GM21825 (cell line): ENCODE measurements around the gene KIF14.

Experiments
- ATAC-seq: cut with Tn5 transposase; IDR thresholded peaks from one replicate; pipeline ENCODE4 v1.9.1; 2021; ENCODE audit warnings: mild to moderate bottlenecking, moderate library complexity; ENCODE audit not compliant: unreplicated experiment

Gene KIF14, protein sequence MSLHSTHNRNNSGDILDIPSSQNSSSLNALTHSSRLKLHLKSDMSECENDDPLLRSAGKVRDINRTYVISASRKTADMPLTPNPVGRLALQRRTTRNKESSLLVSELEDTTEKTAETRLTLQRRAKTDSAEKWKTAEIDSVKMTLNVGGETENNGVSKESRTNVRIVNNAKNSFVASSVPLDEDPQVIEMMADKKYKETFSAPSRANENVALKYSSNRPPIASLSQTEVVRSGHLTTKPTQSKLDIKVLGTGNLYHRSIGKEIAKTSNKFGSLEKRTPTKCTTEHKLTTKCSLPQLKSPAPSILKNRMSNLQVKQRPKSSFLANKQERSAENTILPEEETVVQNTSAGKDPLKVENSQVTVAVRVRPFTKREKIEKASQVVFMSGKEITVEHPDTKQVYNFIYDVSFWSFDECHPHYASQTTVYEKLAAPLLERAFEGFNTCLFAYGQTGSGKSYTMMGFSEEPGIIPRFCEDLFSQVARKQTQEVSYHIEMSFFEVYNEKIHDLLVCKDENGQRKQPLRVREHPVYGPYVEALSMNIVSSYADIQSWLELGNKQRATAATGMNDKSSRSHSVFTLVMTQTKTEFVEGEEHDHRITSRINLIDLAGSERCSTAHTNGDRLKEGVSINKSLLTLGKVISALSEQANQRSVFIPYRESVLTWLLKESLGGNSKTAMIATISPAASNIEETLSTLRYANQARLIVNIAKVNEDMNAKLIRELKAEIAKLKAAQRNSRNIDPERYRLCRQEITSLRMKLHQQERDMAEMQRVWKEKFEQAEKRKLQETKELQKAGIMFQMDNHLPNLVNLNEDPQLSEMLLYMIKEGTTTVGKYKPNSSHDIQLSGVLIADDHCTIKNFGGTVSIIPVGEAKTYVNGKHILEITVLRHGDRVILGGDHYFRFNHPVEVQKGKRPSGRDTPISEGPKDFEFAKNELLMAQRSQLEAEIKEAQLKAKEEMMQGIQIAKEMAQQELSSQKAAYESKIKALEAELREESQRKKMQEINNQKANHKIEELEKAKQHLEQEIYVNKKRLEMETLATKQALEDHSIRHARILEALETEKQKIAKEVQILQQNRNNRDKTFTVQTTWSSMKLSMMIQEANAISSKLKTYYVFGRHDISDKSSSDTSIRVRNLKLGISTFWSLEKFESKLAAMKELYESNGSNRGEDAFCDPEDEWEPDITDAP (N-terminal part only)

DNA sequence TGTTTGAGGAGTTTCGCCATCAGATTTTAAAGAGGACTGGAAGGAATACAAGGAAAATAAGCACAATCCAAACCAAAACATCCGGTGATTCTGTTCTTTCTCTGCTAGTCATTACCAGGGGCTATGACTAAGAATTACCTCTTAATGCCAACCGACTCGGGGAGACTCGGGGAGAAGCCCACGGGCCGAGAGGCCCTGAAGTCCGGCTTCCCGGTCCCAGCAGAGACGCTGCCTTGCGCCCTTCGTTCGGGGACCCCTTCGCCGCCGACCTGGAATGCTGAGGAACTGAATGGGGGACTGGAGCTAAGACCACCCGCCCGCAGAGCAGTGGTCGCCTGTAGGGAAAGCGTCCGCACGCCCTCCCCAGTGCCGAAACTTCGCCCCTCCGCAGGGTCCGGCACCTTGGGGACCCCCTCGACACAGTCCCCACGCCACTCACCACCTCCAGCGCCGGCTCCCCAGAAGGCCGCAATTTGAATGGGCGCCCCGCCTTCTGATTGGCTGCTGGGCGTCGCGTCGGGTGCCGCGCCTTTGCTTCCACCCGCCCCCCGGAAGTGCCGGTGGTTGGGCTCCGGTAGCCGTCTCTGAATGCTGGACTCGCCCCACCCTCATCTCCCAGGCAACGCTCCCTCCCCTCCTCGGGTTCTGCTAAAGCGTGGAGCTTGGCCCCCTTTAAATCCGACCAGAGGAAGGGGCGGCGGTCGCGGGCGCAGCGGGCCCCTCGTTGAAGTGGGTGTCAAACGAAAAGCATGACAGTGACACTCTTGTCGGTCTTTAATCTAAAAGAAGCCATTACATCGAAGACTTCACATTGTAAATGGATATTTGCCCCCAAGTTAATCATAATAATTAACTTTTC is at the start of gene KIF14:
KIF14 (minus strand) TSS at position 479 of the 859 bp plus-strand sequence. CDS start 2,028 bp downstream, outside the sequence.
- peak; percentile 90 for ATAC-seq

DNA sequence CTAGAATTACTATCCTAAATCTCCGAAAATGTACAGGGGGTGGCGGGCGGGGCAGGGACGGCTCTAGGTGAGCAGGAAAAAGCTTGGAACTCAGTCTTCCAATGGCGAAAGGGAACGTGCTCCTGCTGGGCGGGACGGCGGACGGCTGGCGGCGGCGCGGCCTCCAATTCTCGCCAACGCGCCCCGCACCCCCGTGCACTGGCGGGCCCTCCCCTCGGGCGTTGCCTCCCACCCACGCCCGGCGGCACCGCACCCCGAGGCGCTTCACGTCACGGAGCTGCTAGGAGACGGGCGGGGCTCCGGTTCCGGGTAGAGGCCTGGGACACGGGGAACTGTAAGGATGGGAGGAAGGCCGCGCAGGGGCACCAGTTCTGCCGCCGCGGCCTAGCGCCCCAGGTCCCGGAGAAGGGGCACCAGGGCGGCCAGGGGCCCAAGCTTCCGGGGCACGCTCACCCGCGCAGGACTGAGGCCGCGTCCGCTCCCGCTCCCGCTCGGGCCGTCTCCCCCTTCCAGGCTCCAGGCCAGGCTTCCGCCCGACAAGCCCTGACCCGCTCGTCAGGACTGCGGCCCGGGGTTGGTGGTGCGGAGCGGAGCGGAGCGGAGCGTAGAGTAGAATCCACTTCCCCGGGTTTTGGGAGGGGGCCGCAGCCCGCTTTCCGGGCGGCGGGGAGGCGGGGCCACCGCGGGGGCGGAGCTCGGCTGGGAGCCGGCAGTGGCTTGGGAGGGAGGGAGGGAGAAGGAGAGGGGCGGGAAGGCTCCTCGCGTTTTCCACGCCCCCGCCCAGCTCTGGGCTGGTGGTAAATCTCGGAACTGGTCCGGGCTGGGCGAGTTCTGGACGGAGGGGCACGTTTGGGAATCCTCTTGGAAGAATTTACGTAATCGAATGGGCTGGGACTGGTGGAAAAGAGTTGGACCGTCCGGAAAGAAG is 49.0 kb upstream of the KIF14 start, which contains the start of gene DDX59:
DDX59 (minus strand) TSS at position 594 of the 928 bp plus-strand sequence. CDS start 3,167 bp downstream, outside the sequence.
- peak; percentile 75 for ATAC-seq

DNA sequence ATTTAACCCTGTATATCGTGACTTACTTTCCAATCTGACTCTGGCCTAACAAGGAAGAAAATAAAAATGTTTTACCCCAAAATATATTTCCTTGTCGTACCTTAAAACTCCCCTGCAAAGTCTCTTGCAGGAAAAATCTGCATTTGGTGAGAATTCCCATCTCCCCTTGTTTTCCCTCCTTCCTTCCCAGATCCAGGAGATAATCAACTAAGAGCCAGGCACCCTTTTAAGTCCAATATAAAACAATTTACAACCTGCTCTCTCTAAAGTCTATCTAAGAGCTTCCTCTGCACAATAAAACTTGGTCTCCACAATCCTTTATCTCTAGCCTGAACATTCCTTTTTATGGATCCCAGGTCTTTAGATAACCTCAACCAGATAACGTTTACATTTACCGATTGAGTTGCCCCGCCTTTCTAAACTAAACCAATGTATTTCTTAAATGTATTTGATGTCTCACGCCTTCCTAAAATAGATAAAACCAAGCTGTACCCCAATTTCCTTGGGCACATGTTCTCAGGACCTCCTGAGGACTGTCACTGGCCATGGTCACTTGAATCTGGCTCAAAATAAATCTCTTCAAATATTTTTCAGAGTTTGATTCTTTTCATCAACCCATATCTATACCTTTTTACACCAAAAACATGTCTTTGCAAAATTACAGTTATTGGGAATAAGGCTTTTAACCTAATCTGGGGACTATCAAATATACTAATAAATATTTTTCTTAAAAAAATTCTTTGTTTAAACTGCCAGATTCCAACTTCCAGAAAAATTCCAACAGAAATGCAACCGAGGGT is 48.2 kb upstream of the KIF14 start:
- no peak for ATAC-seq

DNA sequence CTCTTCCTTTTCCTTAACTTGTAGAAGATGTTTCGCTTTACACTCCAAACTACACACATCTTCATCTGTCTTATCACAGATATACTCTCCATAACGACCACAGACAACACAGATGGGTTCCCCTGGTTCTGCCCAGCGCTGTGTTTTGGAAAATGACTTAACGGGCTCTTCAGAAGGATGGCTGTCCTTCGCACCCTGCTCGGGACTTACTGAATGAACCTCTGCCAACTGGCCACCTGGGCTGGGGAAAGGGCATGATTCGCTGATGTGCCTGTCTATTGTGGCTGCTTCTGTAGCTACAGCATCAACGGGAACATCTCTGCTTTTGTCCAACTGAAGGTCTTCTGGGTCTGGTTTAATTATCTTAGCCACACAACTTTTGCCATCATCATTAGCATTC is 45.8 kb upstream of the KIF14 start:
- no peak for ATAC-seq

DNA sequence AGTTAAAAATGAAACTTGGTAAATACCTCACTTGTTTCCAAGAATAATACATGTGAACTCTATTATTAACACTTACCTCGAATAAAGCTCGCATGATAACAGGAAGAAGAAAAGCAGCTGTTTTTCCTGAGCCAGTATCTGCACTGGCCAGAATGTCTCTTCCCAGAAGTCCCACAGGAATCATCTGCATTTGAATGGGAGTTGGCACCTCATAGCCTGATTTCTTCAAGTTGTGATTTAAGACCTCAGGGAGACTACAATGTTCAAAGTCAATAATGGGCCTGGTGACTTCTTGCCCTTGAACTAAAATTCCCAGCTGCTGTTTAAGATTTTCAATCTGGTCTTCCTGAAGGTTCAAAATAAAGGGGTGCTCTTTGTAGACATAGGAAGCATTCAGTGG is 45.3 kb upstream of the KIF14 start:
- no peak for ATAC-seq

DNA sequence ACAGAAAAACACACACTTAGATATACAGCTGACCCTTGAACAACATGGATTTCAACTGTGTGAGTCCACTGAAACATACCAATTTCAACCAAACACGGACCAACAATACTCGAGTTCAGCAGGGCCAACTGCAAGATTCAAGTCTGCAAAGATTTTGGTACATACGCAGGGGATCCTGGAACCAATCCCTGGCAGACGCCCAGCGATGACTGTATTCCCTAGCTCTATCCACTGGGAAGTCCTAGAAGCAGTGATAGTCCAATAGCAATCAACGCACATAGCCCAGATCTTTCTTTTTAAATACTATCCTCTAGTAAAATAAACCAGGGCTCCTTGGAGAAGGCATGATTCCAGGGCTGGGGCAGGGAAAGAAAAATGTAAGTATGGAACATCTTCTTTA is 40.2 kb upstream of the KIF14 start:
- no peak for ATAC-seq

DNA sequence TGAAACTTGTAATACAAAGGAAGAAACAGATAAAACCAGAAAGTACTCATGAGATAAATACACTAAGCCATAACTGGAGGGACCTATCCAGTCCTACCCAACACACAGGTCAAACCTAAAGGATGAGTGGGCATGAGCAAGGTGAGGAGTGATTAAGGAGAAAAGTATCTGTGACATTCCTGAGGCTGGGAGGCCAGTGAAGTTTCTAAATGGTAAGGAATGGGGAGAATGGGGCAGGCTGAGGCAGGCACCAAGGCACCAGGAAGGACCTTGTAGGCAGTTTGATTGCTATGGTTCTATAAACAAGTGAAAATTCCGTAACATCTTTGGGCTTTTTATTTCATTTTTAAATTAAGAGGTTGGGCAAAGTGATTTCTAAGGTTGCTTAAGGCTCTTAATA is 38.7 kb upstream of the KIF14 start:
- ATAC-seq, result no peak

DNA sequence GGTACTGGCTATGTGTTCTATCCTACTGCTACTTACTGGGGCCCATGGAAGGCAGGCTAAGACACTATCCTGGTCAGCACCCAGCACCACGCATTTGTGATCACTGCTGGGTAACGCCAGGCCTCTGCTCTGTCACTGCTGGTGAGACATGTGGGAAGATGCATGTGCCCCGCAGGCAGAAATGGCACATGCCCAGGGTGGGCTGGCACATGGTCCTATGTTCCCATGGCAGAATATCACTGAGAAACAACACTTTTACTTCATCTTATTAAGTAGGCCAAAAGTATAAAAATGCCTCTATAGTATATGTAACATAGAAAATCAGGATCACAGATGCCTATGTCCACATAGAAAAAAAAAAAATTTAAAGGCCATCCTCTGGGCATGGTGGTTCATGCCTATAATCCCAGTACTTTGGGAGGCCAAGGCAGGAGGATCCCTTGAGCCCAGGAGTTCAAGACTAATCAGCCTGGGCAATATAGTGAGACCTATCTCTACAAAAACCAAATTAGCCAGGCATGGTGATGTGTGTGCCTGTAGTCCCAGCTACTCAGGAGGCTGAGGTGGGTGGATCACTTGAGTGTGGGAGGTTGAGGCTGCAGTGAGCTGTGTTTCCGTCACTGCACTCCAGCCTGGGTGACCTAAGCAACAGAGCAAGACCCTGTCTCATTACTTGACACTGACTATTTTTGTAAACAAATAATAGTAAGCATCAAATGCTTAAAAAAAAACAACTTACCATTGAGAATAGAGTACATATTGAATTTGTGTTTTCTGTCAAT is 37.7 kb upstream of the KIF14 start:
- no peak for ATAC-seq

DNA sequence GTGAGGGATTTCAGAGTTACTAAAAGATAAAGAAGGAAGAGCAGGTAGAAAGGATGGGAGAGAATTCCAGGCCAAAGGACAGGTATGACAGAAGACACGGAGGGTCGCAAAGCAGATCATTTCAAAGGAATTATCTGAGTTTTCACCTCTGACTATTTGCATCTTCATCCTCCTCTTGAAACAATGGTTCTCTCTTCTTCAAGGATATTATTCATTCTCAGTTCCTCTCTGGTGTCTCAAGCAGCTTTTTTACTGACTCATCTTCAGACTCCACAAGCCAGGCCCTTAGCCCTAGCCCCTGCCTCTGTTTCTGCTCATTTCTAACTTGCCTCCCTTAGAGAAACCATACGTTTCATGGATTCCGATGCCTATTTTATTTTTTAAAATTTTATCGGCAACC is 34.1 kb upstream of the KIF14 start:
- peak; percentile 94 for ATAC-seq

DNA sequence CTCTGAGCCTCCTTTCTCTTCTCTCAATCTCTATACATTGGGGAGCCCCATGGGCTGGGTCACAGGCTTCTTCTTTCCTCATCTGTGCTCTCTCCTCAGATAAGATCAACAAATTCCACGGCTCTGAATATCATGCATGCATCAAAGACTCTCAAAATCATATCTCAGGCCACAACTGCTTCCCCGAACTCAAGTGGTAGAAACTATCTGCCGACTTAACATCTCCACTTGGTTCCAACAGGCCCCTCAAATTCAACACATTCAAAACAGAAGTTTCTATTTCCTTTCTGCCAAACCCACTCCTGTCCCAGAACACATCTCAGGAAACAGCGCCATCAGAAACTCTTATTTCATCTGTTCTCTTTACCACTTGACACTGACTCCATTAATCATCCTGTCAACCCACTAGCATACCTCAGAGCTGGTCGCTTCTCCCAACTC is 32.5 kb upstream of the KIF14 start:
- ATAC-seq, result peak; percentile 32

DNA sequence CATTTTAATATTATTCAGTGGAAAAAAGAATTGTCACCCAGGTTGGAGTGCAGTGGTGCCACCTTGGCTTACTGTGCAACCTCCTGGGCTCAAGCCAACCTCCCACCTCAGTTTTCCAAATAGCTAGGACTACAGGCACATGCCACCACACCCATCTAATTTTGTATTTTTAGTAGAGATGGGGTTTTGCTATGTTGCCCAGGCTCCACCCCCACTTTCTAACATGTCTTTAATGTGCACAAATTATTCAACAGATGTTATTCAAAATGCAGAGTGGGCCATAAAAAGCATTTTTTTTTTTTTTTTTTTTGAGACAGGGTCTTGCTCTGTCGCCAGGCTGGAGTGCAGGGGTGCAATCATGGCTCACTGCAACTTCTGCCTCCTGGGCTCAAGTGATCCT is 31.8 kb upstream of the KIF14 start:
- ATAC-seq, result no peak

DNA sequence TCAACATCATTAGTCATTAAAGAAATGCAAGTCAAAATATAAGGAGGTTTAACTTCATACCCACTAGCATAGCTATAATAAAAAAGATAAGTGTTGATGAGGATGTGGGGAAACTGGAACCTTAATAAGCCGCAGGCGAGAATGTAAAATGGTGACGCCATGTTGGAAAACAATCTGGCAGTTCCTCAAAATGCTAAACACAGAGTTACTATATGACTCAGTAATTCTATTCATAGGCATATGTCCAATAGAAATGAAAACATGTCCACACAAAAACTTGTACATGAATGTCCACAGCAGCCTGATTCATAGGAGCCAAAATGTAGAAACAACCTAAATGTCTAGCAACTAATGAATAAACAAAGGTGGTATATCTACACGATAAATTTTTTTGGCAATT is 26.0 kb upstream of the KIF14 start:
- ATAC-seq, result no peak

DNA sequence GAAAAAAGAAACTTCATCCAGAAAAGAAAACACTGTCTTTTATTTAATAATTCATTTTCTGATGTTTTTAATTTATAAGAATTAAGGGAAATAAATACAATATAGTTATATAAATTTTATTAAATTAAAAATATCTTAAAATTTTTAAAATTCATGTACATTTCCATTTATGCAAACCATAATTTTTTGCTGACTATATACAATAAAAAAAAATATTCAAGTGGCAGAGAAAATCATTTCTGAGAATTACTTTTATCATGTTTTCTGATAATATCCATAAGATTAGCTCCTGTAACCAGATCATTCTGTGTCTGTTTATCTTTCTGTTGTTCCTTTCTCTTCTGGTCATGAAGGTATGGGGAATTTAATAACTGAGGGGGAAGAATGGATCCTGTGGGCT is 23.5 kb upstream of the KIF14 start:
- ATAC-seq, result no peak

DNA sequence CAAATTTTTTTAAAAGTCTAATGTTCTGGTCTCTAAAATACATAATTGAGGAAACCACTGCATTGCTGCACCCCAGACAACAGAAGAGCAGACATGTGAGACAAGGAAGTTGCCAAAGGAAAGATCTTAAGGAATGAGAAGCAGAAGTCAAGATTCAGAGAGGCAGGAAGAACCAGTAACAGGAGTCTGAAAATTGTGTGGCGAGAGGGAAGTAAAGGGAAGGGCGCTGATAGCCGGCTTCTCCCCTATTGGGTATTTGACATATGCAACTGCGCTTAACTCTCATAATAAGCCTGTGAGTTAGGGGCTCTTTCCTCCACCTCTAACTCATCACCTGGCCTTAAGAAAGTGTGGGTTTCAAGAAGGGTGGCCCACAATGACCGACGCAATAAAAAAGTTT is 21.9 kb upstream of the KIF14 start:
- no peak for ATAC-seq

DNA sequence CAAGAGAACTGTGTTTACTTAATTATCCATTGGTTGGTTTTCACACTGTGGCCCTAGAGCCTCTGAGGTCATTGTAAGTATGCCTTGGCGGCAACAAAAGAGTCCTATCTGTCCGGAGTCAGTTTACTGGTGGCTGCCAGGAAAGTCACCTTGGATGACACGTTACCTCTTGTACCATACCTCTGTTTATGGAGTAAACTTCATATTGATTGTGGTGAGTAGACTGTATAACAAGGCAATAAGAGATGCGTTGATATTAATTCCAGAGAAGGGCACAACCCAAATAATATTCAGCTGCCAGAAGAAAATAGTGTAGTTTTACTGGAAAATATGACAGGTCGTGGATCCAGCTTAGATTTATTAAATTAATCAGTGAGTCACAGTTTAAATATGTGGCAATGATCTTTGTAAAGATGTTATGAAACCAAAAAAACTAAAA is 20.4 kb upstream of the KIF14 start:
- ATAC-seq, result no peak

DNA sequence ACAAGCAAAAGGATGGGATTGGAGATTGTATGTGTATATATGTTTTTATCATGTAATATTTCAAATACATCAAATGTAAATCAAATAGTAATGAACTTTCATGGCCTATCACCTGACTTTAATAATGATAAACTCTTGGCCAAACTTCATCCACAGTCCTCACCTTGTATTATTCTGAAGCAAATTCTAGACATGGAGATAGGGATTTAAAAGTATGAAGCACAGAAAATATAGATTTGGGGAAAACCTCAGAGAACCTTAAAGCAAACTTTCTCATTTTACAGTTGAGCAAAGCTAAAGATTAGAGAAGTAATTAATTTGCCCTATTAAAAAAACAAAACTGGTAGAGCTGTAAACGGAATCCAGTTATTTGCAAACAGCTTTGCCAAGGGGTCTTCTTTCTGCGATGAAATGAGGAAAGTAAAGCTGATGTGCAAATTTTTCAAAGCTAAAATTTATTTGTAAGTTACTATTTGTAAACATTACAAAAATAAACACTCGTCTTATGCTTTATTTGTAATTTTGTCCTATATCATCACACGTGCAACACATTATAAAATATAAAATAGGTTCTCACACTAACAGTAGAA is 19.9 kb upstream of the KIF14 start:
- no peak for ATAC-seq

DNA sequence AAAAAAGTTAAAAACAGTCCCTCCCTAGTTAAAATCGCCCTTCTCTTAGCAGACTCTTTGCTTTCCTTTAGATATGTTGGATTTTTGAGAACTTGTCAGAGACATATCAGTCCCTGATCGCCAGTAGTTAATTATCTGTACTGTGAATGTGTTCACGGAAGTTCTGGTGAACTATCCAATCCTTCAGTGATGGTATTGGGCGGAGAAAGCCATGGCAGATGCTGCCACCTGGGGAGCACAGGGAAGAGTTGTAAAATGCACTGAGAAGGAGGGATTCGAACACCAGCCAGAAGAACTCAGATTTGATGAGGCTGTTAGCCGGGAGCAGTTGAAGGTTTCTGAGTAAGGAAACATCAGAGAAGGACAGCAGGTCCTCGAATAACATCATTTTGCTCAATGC is 17.5 kb upstream of the KIF14 start:
- no peak for ATAC-seq
